Astrocyte (in vitro differentiated cells and primary cell): ENCODE results near the gene DTNB. TPM values are rescaled to one million over a fixed set of nuclear protein-coding genes. Genes with fewer than 3 reads are reported as not detected.

Experiments
- DNase-seq: peaks from one replicate; pipeline ENCODE4 v3.0.0-alpha.2; 2010; ENCODE audit warnings: low read depth
- FAIRE-seq: peaks from 2 replicates; lab custom pipeline; 2011; peaks lifted over from hg19 to GRCh38; lab: Jason Lieb, UNC
- H2AFZ ChIP-seq: 2 replicates; pipeline ENCODE4 v1.6.0; 2012; ENCODE audit warnings: low read depth, low read length, inconsistent platforms
- H3K27ac ChIP-seq: 2 replicates; pipeline ENCODE4 v1.5.1; 2011; ENCODE audit warnings: low read depth, low read length, inconsistent platforms
- H3K27me3 ChIP-seq: 2 replicates; pipeline ENCODE4 v1.6.0; 2011; ENCODE audit warnings: low read length, inconsistent platforms; ENCODE audit not compliant: insufficient read depth
- H3K36me3 ChIP-seq: 2 replicates; pipeline ENCODE4 v1.5.1; 2011; ENCODE audit warnings: low read length, inconsistent platforms; ENCODE audit not compliant: insufficient read depth
- H3K4me1 ChIP-seq: 2 replicates; pipeline ENCODE4 v1.5.1; 2011; ENCODE audit warnings: low read length, inconsistent platforms; ENCODE audit not compliant: insufficient read depth
- H3K4me2 ChIP-seq: 2 replicates; pipeline ENCODE4 v1.6.0; 2012; ENCODE audit warnings: low read length, inconsistent platforms
- H3K4me3 ChIP-seq: 2 replicates; pipeline ENCODE4 v1.5.1; 2011; ENCODE audit warnings: low read depth, mild to moderate bottlenecking, low read length, inconsistent platforms; ENCODE audit not compliant: insufficient read depth
- H3K79me2 ChIP-seq: 2 replicates; pipeline ENCODE4 v1.6.0; 2012; ENCODE audit warnings: mild to moderate bottlenecking, low read length, inconsistent platforms; ENCODE audit not compliant: insufficient read depth
- H3K9ac ChIP-seq: 2 replicates; pipeline ENCODE4 v1.6.0; 2012; ENCODE audit warnings: mild to moderate bottlenecking, low read length, inconsistent platforms
- H3K9me3 ChIP-seq: 2 replicates; pipeline ENCODE4 v1.5.1; 2012; ENCODE audit warnings: low read depth, mild to moderate bottlenecking, low read length, inconsistent platforms; ENCODE audit not compliant: insufficient read depth
- H4K20me1 ChIP-seq: 2 replicates; pipeline ENCODE4 v1.6.0; 2012; ENCODE audit warnings: low read length, inconsistent platforms; ENCODE audit not compliant: insufficient read depth
- H3K27ac Mint-ChIP-seq: one replicate; pipeline ENCODE4 v1.8.0; 2021; ENCODE audit warnings: mild to moderate bottlenecking, mixed read lengths; ENCODE audit not compliant: unreplicated experiment
- H3K27me3 Mint-ChIP-seq: one replicate; pipeline ENCODE4 v1.8.0; 2021; ENCODE audit warnings: low read depth, mixed read lengths; ENCODE audit not compliant: unreplicated experiment
- H3K36me3 Mint-ChIP-seq: one replicate; pipeline ENCODE4 v1.8.0; 2021; ENCODE audit warnings: low read depth, mixed read lengths; ENCODE audit not compliant: unreplicated experiment
- H3K4me1 Mint-ChIP-seq: one replicate; pipeline ENCODE4 v1.8.0; 2021; ENCODE audit warnings: low read depth, mixed read lengths; ENCODE audit not compliant: unreplicated experiment
- H3K4me3 Mint-ChIP-seq: one replicate; pipeline ENCODE4 v1.8.0; 2021; ENCODE audit warnings: mild to moderate bottlenecking, moderate library complexity, mixed read lengths; ENCODE audit not compliant: unreplicated experiment
- H3K9me3 Mint-ChIP-seq: one replicate; pipeline ENCODE4 v1.8.0; 2021; ENCODE audit warnings: mild to moderate bottlenecking, mixed read lengths; ENCODE audit not compliant: unreplicated experiment
- EZH2 ChIP-seq: IDR thresholded peaks from 2 replicates; pipeline ENCODE4 v1.6.1; 2012; ENCODE audit warnings: mild to moderate bottlenecking, low read length, inconsistent platforms; ENCODE audit not compliant: insufficient read depth
- total RNA-seq: library from RNA; stranded (reverse); gene quantifications from 2 replicates; pipeline ENCODE4 v1.2.1, GENCODE V29; 2021
- TF ChIP-seq, protein P1 (sequence below): IDR thresholded peaks from 2 replicates; pipeline ENCODE4 v1.5.1; 2011; ENCODE audit warnings: low read depth, mild to moderate bottlenecking, inconsistent platforms, low read length, moderate library complexity; ENCODE audit not compliant: insufficient read depth

Gene DTNB
- total RNA-seq, 1 donor from 2014 or later = 5.1 TPM

DNA sequence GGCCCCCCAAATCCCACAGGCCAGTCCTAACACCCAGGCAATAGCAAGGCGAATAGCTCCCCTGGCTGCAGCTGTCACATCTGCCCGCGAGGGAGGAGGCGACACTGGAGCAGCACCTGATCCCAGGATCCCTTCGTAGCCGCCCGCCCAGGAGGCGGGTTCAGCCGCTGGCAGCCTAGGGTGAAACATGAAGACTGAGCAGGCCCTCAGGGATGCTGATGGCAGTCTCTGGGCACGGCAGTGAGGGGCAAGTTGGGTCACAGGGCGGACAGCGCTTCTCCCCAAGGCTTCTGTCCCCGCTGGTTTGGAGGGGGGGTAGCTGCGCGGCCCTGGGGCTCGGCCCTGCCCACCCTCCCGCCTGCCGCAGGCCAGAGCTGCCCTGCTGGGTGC lies 333.6 kb downstream of the DTNB start:
- Histone ChIP-seq H3K27ac (no peak overlapping the region), H3K9me3 (no peaks in the 10 kb centered on the region), H3K79me2 (peaks cover 38% of the 10 kb centered on the region), H3K36me3 (no peaks in the 10 kb centered on the region), H3K4me3 (no peak overlapping the region), H4K20me1 (peaks cover 60% of the 10 kb centered on the region), H3K4me1 (peaks cover 3% of the 10 kb centered on the region), H3K27me3 (no peaks in the 10 kb centered on the region), H3K9ac (no peak overlapping the region), H3K4me2 (peak overlapping the region; percentile 86), H2AFZ (no peak overlapping the region)
- peaks cover 5% of the 10 kb centered on the region for H3K36me3 Mint-ChIP-seq
- H3K4me1 Mint-ChIP-seq = no peaks in the 10 kb centered on the region
- H3K27ac Mint-ChIP-seq = no peak overlapping the region
- H3K27me3 Mint-ChIP-seq = peaks cover 7% of the 10 kb centered on the region
- TF ChIP-seq, protein P1, sequence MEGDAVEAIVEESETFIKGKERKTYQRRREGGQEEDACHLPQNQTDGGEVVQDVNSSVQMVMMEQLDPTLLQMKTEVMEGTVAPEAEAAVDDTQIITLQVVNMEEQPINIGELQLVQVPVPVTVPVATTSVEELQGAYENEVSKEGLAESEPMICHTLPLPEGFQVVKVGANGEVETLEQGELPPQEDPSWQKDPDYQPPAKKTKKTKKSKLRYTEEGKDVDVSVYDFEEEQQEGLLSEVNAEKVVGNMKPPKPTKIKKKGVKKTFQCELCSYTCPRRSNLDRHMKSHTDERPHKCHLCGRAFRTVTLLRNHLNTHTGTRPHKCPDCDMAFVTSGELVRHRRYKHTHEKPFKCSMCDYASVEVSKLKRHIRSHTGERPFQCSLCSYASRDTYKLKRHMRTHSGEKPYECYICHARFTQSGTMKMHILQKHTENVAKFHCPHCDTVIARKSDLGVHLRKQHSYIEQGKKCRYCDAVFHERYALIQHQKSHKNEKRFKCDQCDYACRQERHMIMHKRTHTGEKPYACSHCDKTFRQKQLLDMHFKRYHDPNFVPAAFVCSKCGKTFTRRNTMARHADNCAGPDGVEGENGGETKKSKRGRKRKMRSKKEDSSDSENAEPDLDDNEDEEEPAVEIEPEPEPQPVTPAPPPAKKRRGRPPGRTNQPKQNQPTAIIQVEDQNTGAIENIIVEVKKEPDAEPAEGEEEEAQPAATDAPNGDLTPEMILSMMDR = no peak
- TF ChIP-seq EZH2 = no peak
- DNase-seq = no peak
- H3K9me3 Mint-ChIP-seq = no peaks in the 10 kb centered on the region
- H3K4me3 Mint-ChIP-seq = peak overlapping the region; percentile 79
- no peak for FAIRE-seq

DNA sequence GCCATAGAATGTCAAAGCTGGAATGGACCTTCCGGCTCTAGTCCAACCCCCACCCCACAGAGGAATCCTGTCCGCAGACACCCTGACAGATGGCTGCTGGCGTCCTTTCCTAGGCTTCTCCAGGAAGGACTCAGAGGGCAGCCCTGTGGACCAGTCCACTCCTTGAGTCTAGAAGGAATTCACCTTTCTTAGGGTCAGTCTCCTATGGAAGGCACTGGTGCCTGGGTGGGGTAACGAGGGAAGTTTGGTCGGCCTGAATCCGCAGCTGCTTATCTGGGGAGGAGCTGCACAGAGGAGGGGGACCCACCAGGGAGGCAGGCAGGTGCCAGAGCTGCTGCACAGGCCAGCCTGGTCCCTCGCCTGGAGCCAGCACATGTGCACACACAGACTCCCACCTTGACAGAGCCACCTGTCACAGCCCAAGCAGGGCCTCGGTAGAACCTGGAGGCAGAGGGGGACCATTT lies 334.1 kb downstream of the DTNB start:
- no peak overlapping the region for H3K27ac Mint-ChIP-seq
- Histone ChIP-seq H3K9ac (no peak overlapping the region), H2AFZ (no peak overlapping the region), H4K20me1 (peaks cover 65% of the 10 kb centered on the region), H3K4me2 (no peak overlapping the region), H3K79me2 (peaks cover 43% of the 10 kb centered on the region), H3K36me3 (no peaks in the 10 kb centered on the region), H3K4me3 (no peak overlapping the region), H3K4me1 (peaks cover 3% of the 10 kb centered on the region), H3K27me3 (no peaks in the 10 kb centered on the region), H3K9me3 (no peaks in the 10 kb centered on the region), H3K27ac (no peak overlapping the region)
- peak overlapping the region; percentile 79 for H3K4me3 Mint-ChIP-seq
- no peaks in the 10 kb centered on the region for H3K4me1 Mint-ChIP-seq
- TF ChIP-seq, protein P1 = no peak
- TF ChIP-seq EZH2 = no peak
- H3K27me3 Mint-ChIP-seq = peaks cover 4% of the 10 kb centered on the region
- H3K36me3 Mint-ChIP-seq = peaks cover 5% of the 10 kb centered on the region
- FAIRE-seq (no peak), DNase-seq (no peak)
- no peaks in the 10 kb centered on the region for H3K9me3 Mint-ChIP-seq

DNA sequence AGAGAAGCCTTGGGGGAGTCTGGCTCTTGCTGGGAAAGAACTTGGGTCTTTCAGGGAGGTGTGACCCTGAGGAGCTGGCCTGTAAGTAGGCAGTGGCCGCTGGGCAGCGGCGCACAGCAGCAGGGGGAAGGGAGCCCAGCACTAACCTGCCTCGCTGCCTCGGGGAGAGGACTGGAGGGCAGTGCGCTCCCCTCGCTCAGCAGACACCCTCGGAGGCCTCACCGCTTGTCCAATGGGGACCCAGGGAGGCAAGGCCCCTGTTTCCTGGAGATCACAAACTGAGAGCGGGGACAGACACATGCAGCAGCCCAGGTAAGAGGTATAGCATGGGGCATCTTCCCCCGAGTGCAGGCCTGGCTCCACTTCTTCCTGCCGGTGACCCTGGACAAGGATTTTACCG lies 335.0 kb downstream of the DTNB start:
- no peak for FAIRE-seq

More for the DNA sequence above, 335.0 kb downstream of the DTNB start:
- H3K4me1 ChIP-seq = peaks cover 3% of the 10 kb centered on the region
- H3K4me3 ChIP-seq = no peak overlapping the region
- Mint-ChIP-seq H3K4me3 (no peak overlapping the region), H3K9me3 (no peaks in the 10 kb centered on the region), H3K27me3 (peaks cover 4% of the 10 kb centered on the region), H3K36me3 (peaks cover 5% of the 10 kb centered on the region), H3K27ac (no peak overlapping the region), H3K4me1 (no peaks in the 10 kb centered on the region)
- no peak for DNase-seq
- H3K27ac ChIP-seq = no peak overlapping the region
- H3K9ac ChIP-seq = no peak overlapping the region
- H3K27me3 ChIP-seq = no peaks in the 10 kb centered on the region
- no peaks in the 10 kb centered on the region for H3K36me3 ChIP-seq
- H3K9me3 ChIP-seq = no peaks in the 10 kb centered on the region
- H4K20me1 ChIP-seq = peaks cover 74% of the 10 kb centered on the region
- no peak overlapping the region for H2AFZ ChIP-seq
- no peak for TF ChIP-seq EZH2
- TF ChIP-seq, protein P1 = no peak
- no peak overlapping the region for H3K4me2 ChIP-seq
- peaks cover 46% of the 10 kb centered on the region for H3K79me2 ChIP-seq
